ENCODE measurements around the gene SETD2. TPM values are rescaled to one million over a fixed set of nuclear protein-coding genes. Genes with fewer than 3 reads are reported as not detected.

The SETD2 gene
- total and polyA plus RNA-seq, 9 of the 15 experiments (the other 6 are each of a cell fraction or from before 2014, with no cell fraction given) = 8.2 to 44.0 (median 33.6) TPM

DNA sequence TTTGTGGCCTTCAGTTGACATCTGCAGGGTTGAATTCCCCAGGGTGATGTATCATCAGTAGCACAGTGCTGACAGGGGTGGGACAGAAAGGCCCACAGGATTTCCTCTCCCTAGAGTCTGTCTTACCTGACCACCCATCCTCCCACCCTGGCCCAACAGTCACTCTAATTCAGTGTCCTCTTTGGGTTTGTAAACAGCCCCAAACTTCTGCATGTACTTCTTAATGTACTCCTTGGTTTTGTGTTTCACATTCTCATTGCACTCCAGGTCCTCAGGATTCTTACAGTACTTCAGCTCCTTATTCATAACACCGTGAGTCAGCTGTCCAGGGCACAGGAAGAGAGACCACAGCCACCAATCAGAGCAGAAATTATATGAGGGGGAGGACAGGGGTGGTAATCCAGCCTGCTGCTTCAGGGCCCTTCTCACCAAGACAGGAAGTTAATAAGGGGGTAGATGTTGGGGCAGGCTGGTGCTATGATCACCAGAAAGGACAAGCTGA, 146.9 kb downstream of the SETD2 start (continued):
- TF ChIP-seq RCOR1 (IDR thresholded peaks at IDR 0.05; ENCODE audit: borderline replicate concordance in 1 of 2, low read depth in 2 of 2, low read length in 2 of 2) = peak in 1 of 2 experiments; percentile 91; a peak in 3 of 4 replicates
- TF ChIP-seq, protein P1, sequence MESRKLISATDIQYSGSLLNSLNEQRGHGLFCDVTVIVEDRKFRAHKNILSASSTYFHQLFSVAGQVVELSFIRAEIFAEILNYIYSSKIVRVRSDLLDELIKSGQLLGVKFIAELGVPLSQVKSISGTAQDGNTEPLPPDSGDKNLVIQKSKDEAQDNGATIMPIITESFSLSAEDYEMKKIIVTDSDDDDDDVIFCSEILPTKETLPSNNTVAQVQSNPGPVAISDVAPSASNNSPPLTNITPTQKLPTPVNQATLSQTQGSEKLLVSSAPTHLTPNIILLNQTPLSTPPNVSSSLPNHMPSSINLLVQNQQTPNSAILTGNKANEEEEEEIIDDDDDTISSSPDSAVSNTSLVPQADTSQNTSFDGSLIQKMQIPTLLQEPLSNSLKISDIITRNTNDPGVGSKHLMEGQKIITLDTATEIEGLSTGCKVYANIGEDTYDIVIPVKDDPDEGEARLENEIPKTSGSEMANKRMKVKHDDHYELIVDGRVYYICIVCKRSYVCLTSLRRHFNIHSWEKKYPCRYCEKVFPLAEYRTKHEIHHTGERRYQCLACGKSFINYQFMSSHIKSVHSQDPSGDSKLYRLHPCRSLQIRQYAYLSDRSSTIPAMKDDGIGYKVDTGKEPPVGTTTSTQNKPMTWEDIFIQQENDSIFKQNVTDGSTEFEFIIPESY (CRISPR knock-in tag; IDR thresholded peaks at IDR 0.05) = peak; percentile 46; the same call in 1 of the 2 replicates
- no peak for TF ChIP-seq NONO (IDR thresholded peaks at IDR 0.05; ENCODE audit: low read depth in 2 of 2, low read length in 1 of 2)
- TF ChIP-seq, protein P2, sequence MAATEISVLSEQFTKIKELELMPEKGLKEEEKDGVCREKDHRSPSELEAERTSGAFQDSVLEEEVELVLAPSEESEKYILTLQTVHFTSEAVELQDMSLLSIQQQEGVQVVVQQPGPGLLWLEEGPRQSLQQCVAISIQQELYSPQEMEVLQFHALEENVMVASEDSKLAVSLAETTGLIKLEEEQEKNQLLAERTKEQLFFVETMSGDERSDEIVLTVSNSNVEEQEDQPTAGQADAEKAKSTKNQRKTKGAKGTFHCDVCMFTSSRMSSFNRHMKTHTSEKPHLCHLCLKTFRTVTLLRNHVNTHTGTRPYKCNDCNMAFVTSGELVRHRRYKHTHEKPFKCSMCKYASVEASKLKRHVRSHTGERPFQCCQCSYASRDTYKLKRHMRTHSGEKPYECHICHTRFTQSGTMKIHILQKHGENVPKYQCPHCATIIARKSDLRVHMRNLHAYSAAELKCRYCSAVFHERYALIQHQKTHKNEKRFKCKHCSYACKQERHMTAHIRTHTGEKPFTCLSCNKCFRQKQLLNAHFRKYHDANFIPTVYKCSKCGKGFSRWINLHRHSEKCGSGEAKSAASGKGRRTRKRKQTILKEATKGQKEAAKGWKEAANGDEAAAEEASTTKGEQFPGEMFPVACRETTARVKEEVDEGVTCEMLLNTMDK (IDR thresholded peaks at IDR 0.05; ENCODE audit: borderline replicate concordance, insufficient read depth, low read depth, low read length, poor library complexity, severe bottlenecking) = no peak
- TF ChIP-seq REST (IDR thresholded peaks at IDR 0.05; ENCODE audit: borderline replicate concordance) = peak; percentile 22; the same call in 1 of the 2 replicates
- no peak for TF ChIP-seq REST (CRISPR knock-in tag; IDR thresholded peaks at IDR 0.05; ENCODE audit: low read depth)
- TF ChIP-seq ZNF780A (CRISPR knock-in tag; IDR thresholded peaks at IDR 0.05) = no peak
- no peak for TF ChIP-seq SAFB (IDR thresholded peaks at IDR 0.05; ENCODE audit: borderline replicate concordance, low read depth, low read length)
- TF ChIP-seq, protein P3, sequence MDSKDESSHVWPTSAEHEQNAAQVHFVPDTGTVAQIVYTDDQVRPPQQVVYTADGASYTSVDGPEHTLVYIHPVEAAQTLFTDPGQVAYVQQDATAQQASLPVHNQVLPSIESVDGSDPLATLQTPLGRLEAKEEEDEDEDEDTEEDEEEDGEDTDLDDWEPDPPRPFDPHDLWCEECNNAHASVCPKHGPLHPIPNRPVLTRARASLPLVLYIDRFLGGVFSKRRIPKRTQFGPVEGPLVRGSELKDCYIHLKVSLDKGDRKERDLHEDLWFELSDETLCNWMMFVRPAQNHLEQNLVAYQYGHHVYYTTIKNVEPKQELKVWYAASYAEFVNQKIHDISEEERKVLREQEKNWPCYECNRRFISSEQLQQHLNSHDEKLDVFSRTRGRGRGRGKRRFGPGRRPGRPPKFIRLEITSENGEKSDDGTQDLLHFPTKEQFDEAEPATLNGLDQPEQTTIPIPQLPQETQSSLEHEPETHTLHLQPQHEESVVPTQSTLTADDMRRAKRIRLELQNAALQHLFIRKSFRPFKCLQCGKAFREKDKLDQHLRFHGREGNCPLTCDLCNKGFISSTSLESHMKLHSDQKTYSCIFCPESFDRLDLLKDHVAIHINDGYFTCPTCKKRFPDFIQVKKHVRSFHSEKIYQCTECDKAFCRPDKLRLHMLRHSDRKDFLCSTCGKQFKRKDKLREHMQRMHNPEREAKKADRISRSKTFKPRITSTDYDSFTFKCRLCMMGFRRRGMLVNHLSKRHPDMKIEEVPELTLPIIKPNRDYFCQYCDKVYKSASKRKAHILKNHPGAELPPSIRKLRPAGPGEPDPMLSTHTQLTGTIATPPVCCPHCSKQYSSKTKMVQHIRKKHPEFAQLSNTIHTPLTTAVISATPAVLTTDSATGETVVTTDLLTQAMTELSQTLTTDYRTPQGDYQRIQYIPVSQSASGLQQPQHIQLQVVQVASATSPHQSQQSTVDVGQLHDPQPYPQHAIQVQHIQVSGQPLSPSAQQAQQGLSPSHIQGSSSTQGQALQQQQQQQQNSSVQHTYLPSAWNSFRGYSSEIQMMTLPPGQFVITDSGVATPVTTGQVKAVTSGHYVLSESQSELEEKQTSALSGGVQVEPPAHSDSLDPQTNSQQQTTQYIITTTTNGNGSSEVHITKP (IDR thresholded peaks at IDR 0.05; ENCODE audit: partially characterized antibody) = peak; percentile 81
